Measurements from ENCODE around the gene DSE.
A peak's percentile ranks its signal among the peaks of the same experiment; 100 is the strongest.

Gene DSE

DNA sequence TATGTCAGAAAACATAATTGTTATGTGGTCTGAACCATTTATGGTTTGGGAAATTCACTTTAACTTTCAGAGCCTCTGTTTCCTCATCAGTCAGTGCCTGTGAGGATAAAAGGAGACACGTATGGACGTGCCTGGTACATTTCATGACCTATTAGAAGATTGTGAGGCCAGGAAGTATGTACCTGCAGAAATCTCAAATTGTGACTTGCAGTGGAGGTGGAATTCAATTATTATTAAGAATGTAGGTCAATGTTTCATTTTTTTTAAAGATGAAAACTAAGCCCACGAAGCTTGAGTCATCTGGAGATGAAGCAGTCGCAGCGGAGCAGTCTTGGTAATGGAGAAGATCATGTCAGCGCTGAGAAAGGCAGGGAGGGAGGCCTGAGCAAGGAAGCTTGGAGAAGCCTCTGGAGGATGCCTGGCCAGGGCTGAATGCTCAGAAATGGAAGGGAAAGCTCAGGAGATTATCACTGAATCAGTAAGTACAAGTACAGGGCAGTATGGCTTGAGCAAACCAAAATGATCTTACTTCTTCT, 3.9 kb upstream of the DSE start:
- peaks cover 15% of the 10 kb centered on the region for H3K4me1 ChIP-seq (ENCODE audit: insufficient read depth, low read length)

GRCh38 chr6:116369540-116369939, 1.2 kb upstream of the DSE start:
- H3K4me3 ChIP-seq (ENCODE audit: low read depth in 1 of 2, low read length in 2 of 2): no peak overlapping the region
- no peaks in the 10 kb centered on the region for H3K79me2 ChIP-seq (ENCODE audit: insufficient read depth, low read length)
- peaks cover 17% of the 10 kb centered on the region for H3K27me3 ChIP-seq (ENCODE audit: insufficient read depth, low read length, poor library complexity)
- H3K4me1 ChIP-seq (ENCODE audit: insufficient read depth, low read length): peaks cover 17% of the 10 kb centered on the region
- no peak overlapping the region for H3K27ac ChIP-seq (ENCODE audit: low read length)
- H3K4me2 ChIP-seq (ENCODE audit: insufficient read depth, low read length): no peak overlapping the region
- H4K20me1 ChIP-seq (ENCODE audit: insufficient read depth, low read length): peaks cover 2% of the 10 kb centered on the region; the same call in 1 of the 2 replicates
- no peak for TF ChIP-seq CTCF (IDR thresholded peaks at IDR 0.05; ENCODE audit: borderline replicate concordance, extremely low read depth, low read length, poor library complexity, severe bottlenecking)
- no peak for TF ChIP-seq EZH2 (IDR thresholded peaks at IDR 0.05; ENCODE audit: borderline replicate concordance, low read depth, low read length, severe bottlenecking)
- no peak overlapping the region for H3K9ac ChIP-seq (ENCODE audit: low read depth, low read length)
- H2AFZ ChIP-seq (ENCODE audit: low read depth, low read length): no peak overlapping the region
- no peaks in the 10 kb centered on the region for H3K9me3 ChIP-seq (ENCODE audit: insufficient read depth, low read length, severe bottlenecking)
- no peaks in the 10 kb centered on the region for H3K36me3 ChIP-seq (ENCODE audit: insufficient read depth, low read length)
- DNase-seq: no peak
- ATAC-seq (ENCODE audit: insufficient read depth, low read depth): no peak

More for the DNA sequence above, 3.9 kb upstream of the DSE start:
- no peaks in the 10 kb centered on the region for H3K36me3 ChIP-seq (ENCODE audit: insufficient read depth, low read length)
- no peak overlapping the region for H3K4me3 ChIP-seq (ENCODE audit: low read depth in 1 of 2, low read length in 2 of 2)
- no peaks in the 10 kb centered on the region for H3K9me3 ChIP-seq (ENCODE audit: insufficient read depth, low read length, severe bottlenecking)
- H3K27me3 ChIP-seq (ENCODE audit: insufficient read depth, low read length, poor library complexity): peaks cover 15% of the 10 kb centered on the region
- H3K9ac ChIP-seq (ENCODE audit: low read depth, low read length): no peak overlapping the region
- no peak overlapping the region for H3K27ac ChIP-seq (ENCODE audit: low read length)
- H3K4me2 ChIP-seq (ENCODE audit: insufficient read depth, low read length): no peak overlapping the region
- TF ChIP-seq EZH2 (IDR thresholded peaks at IDR 0.05; ENCODE audit: borderline replicate concordance, low read depth, low read length, severe bottlenecking): no peak
- TF ChIP-seq CTCF (IDR thresholded peaks at IDR 0.05; ENCODE audit: borderline replicate concordance, extremely low read depth, low read length, poor library complexity, severe bottlenecking): no peak
- H2AFZ ChIP-seq (ENCODE audit: low read depth, low read length): no peak overlapping the region
- DNase-seq (no peak), ATAC-seq (ENCODE audit: insufficient read depth, low read depth) (no peak)
- H3K79me2 ChIP-seq (ENCODE audit: insufficient read depth, low read length): no peaks in the 10 kb centered on the region
- H4K20me1 ChIP-seq (ENCODE audit: insufficient read depth, low read length): peaks cover 2% of the 10 kb centered on the region; the same call in 1 of the 2 replicates

GRCh38 chr6:116369964-116370759, 585 bp upstream of the DSE start:
- Histone ChIP-seq H3K9me3 (ENCODE audit: insufficient read depth, low read length, severe bottlenecking) (no peaks in the 10 kb centered on the region), H3K27me3 (ENCODE audit: insufficient read depth, low read length, poor library complexity) (peaks cover 19% of the 10 kb centered on the region), H3K4me3 (ENCODE audit: low read depth in 1 of 2, low read length in 2 of 2) (peak overlapping the region; percentile 50 to 84; a peak in 3 of 4 replicates), H3K36me3 (ENCODE audit: insufficient read depth, low read length) (no peaks in the 10 kb centered on the region), H3K27ac (ENCODE audit: low read length) (no peak overlapping the region), H3K4me2 (ENCODE audit: insufficient read depth, low read length) (peak overlapping the region; percentile 100), H3K79me2 (ENCODE audit: insufficient read depth, low read length) (no peaks in the 10 kb centered on the region), H2AFZ (ENCODE audit: low read depth, low read length) (peak overlapping the region; percentile 86), H3K4me1 (ENCODE audit: insufficient read depth, low read length) (peaks cover 17% of the 10 kb centered on the region), H4K20me1 (ENCODE audit: insufficient read depth, low read length) (peaks cover 2% of the 10 kb centered on the region; the same call in 1 of the 2 replicates), H3K9ac (ENCODE audit: low read depth, low read length) (peak overlapping the region; percentile 64)
- DNase-seq (no peak), ATAC-seq (ENCODE audit: insufficient read depth, low read depth) (no peak)
- TF ChIP-seq CTCF (IDR thresholded peaks at IDR 0.05; ENCODE audit: borderline replicate concordance, extremely low read depth, low read length, poor library complexity, severe bottlenecking): no peak
- TF ChIP-seq EZH2 (IDR thresholded peaks at IDR 0.05; ENCODE audit: borderline replicate concordance, low read depth, low read length, severe bottlenecking): no peak
